KMS-11 (cell line): ENCODE results near the gene SPAG9.

Source experiments
- H2AFZ ChIP-seq: fragments of 200-600 bp; sonication (generic); 2 replicates; pipeline ENCODE4 v1.6.1; 2016; ENCODE audit warnings: antibody characterized with exemption, mixed run types, low read depth
- H3K27ac ChIP-seq: fragments of 200-600 bp; sonication (generic); 2 replicates; pipeline ENCODE4 v1.6.1; 2016; ENCODE audit warnings: mild to moderate bottlenecking, mixed run types
- H3K27me3 ChIP-seq: fragments of 200-600 bp; sonication (generic); 2 replicates; pipeline ENCODE4 v1.6.1; 2017; ENCODE audit warnings: mild to moderate bottlenecking, low read depth, mixed run types, moderate library complexity; ENCODE audit not compliant: insufficient read depth
- H3K36me3 ChIP-seq: fragments of 200-600 bp; sonication (generic); 2 replicates; pipeline ENCODE4 v1.6.1; 2017; ENCODE audit warnings: mild to moderate bottlenecking, mixed run types; ENCODE audit not compliant: insufficient read depth
- H3K4me1 ChIP-seq: fragments of 200-600 bp; sonication (generic); 2 replicates; pipeline ENCODE4 v1.6.1; 2016; ENCODE audit warnings: mild to moderate bottlenecking, low read depth, mixed run types; ENCODE audit not compliant: poor library complexity, severe bottlenecking
- H3K4me2 ChIP-seq: fragments of 200-600 bp; sonication (generic); 2 replicates; pipeline ENCODE4 v1.7.0; 2016; ENCODE audit warnings: mild to moderate bottlenecking, mixed run types
- H3K4me3 ChIP-seq: fragments of 200-600 bp; sonication (generic); IDR thresholded peaks from 2 replicates; pipeline ENCODE4 v1.6.1; 2017; ENCODE audit warnings: low read depth, low read length, mixed read lengths; ENCODE audit not compliant: insufficient read depth
- H3K79me2 ChIP-seq: fragments of 200-600 bp; sonication (generic); 2 replicates; pipeline ENCODE4 v1.6.1; 2016; ENCODE audit warnings: low read depth, mixed run types; ENCODE audit not compliant: insufficient read depth
- H3K9ac ChIP-seq: fragments of 200-600 bp; sonication (generic); 2 replicates; pipeline ENCODE4 v1.6.1; 2016; ENCODE audit warnings: mild to moderate bottlenecking, mixed run types
- H4K20me1 ChIP-seq: fragments of 200-600 bp; sonication (generic); 2 replicates; pipeline ENCODE4 v1.6.1; 2016; ENCODE audit warnings: mild to moderate bottlenecking, mixed run types; ENCODE audit not compliant: insufficient read depth
- TF ChIP-seq, protein P1 (sequence below): fragments of 200-600 bp; sonication (generic); conservative IDR thresholded peaks from 2 replicates; pipeline ENCODE4 v1.6.1; 2017; ENCODE audit warnings: low read depth, mild to moderate bottlenecking, antibody characterized with exemption, low read length, moderate library complexity, mixed read lengths

The SPAG9 gene

DNA sequence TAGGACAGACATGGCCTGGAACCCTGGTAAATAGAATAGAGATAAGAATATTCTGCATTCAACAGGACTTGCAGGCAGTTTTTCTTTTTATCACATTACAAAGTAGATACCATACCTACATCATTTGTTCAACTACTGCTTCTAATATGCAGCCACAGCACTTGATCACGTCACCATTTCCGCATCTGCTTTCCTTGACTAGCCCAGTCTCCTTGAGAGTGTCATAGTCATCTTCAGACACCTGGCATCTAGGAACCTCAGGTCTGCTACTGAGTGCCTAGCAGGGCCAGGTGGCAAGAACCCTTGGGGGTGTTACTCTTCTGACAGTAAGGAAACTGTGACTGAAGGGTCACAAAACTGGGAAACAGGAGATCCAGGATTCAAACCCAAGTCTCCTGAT, 161.3 kb downstream of the SPAG9 start:
- Histone ChIP-seq H4K20me1 (no peaks in the 10 kb centered on the region), H3K4me3 (no peak overlapping the region), H3K27ac (peak overlapping the region; percentile 57), H3K9ac (no peak overlapping the region), H3K27me3 (no peaks in the 10 kb centered on the region), H3K4me2 (peak overlapping the region; percentile 55), H2AFZ (no peak overlapping the region), H3K36me3 (no peaks in the 10 kb centered on the region), H3K4me1 (peaks cover 28% of the 10 kb centered on the region), H3K79me2 (no peaks in the 10 kb centered on the region)
- TF ChIP-seq, protein P1, sequence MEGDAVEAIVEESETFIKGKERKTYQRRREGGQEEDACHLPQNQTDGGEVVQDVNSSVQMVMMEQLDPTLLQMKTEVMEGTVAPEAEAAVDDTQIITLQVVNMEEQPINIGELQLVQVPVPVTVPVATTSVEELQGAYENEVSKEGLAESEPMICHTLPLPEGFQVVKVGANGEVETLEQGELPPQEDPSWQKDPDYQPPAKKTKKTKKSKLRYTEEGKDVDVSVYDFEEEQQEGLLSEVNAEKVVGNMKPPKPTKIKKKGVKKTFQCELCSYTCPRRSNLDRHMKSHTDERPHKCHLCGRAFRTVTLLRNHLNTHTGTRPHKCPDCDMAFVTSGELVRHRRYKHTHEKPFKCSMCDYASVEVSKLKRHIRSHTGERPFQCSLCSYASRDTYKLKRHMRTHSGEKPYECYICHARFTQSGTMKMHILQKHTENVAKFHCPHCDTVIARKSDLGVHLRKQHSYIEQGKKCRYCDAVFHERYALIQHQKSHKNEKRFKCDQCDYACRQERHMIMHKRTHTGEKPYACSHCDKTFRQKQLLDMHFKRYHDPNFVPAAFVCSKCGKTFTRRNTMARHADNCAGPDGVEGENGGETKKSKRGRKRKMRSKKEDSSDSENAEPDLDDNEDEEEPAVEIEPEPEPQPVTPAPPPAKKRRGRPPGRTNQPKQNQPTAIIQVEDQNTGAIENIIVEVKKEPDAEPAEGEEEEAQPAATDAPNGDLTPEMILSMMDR, result no peak

DNA sequence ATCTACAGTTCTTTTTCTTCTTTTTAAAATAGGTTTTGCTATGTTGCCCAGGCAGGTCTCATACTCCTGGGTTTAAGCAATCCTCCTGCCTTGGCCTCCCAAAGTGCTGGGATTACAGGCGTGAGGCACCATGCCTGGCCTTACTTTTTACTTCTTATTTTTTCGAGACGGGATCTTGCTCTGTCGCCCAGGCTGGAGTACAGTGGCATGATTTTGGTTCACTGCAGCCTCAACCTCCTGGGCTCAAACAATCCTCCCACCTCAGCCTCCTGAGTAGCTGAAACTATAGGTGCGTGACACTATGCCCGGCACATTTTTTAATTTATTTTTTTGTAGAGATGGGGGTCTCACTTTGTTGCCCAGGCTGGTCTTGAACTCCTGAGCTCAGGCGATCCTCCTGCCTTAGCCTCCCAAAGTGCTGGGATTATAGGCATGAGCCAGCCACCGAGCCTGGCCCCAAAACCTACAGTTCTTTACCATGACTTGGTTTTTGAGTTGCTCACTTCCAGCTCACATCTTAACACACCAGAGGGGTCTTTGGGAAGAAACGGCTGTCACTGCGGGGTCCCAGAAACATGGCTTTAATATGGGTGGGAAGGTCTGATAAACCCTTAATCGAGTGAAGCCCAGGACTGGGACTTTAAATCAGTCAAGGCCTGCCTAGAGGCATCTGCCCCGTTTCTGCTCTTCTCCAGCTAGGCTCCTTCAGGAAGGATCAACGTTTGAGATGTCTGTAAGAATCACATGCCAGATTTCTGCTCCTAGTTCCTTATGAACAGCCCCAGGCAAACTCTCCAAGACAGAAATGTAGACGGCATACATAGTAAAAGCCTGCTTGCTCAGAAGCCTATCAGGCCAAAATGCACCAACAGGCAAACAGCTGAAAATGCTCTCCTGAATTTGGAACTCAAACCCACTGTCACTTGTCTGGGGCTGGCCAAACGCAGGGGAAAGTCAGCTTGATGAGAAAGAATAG, 162.8 kb downstream of the SPAG9 start:
- H4K20me1 ChIP-seq, result no peaks in the 10 kb centered on the region
- H3K36me3 ChIP-seq, result no peaks in the 10 kb centered on the region
- H3K27ac ChIP-seq, result no peak overlapping the region
- no peak overlapping the region for H3K4me2 ChIP-seq
- H3K27me3 ChIP-seq, result no peaks in the 10 kb centered on the region
- H3K4me1 ChIP-seq, result peaks cover 28% of the 10 kb centered on the region
- no peaks in the 10 kb centered on the region for H3K79me2 ChIP-seq
- TF ChIP-seq, protein P1, result no peak
- no peak overlapping the region for H3K9ac ChIP-seq
- H2AFZ ChIP-seq, result no peak overlapping the region
- H3K4me3 ChIP-seq, result no peak overlapping the region

DNA sequence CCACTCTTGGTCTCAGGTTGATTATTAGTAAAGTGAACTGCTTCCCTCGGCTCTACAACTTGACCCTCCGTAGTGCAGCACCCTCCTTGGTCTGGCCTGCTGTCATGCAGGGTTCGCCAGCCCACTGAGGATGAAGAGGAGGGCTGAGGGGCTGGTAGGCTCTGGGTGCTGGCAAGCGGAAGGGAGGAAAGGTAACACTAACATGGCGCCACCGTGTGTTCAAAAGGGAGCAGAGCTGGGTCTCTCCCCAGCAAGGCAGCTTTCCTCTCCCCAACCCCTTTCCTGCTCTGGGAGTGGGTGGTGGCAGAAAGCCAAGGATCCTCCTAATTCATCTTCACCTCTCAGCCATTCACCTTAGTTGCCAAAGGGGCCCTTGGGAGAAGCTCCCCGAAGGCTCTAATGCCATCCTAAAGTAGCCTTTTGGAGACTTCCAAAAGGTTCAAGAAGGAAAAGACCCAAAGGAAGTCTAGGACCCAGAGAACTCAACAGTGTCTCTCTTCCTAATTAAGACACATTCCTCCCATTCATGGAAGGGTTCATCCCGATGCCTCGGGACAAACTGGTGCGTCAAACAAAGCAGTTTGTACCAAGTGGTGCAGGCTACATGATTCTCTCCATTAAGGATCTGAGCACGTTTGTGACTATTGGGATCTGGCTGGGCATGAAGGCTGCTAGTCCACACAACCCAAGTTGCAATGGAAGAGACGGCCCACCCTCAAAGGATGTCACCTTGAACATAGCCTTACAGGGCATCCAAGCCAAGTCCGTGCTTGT, 163.7 kb downstream of the SPAG9 start:
- Histone ChIP-seq H3K9ac (no peak overlapping the region), H3K4me2 (no peak overlapping the region), H4K20me1 (no peaks in the 10 kb centered on the region), H3K27me3 (no peaks in the 10 kb centered on the region), H3K36me3 (no peaks in the 10 kb centered on the region), H3K27ac (no peak overlapping the region), H3K4me1 (peaks cover 28% of the 10 kb centered on the region), H2AFZ (no peak overlapping the region), H3K79me2 (no peaks in the 10 kb centered on the region), H3K4me3 (no peak overlapping the region)
- TF ChIP-seq, protein P1, result peak; percentile 88

DNA sequence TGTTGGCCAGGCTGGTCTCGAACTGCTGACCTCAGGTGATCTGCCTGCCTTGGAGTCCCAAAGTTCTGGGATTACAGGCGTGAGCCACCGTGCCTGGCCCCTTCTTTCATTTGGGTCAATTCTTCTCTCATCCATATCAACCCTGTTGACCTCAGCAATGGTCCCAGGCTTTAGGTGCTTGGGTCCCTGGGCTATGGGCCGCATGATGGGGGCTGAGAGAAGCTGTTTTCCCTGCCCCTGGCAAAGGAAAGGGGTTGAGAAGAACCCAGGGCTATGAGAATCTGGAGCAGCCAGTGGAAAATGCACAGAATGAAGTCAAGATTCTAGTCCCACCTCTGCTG, 164.3 kb downstream of the SPAG9 start:
- no peak overlapping the region for H2AFZ ChIP-seq

More for the DNA sequence above, 164.3 kb downstream of the SPAG9 start:
- H3K27me3 ChIP-seq, result no peaks in the 10 kb centered on the region
- H3K79me2 ChIP-seq, result no peaks in the 10 kb centered on the region
- no peak overlapping the region for H3K4me3 ChIP-seq
- no peak overlapping the region for H3K4me2 ChIP-seq
- H4K20me1 ChIP-seq, result no peaks in the 10 kb centered on the region
- TF ChIP-seq, protein P1, result no peak
- no peak overlapping the region for H3K27ac ChIP-seq
- H3K4me1 ChIP-seq, result peaks cover 28% of the 10 kb centered on the region
- H3K36me3 ChIP-seq, result no peaks in the 10 kb centered on the region
- no peak overlapping the region for H3K9ac ChIP-seq
